Testis (tissue), 3 donors: Measurements from ENCODE around the gene DRICH1. TPM values are rescaled to one million over a fixed set of nuclear protein-coding genes. Genes with fewer than 3 reads are reported as not detected.
"Not testable (repeated sequence)": the region's sequence is repeated elsewhere in the genome, so short reads cannot be mapped to it uniquely, and the experiment has no call there.

Experiments
- DNase-seq: peaks from one replicate; pipeline ENCODE4 v3.0.0-alpha.2; 2019
- H3K27ac ChIP-seq, 2 donors: fragments of 200-600 bp; sonication (generic); one replicate each; pipeline ENCODE4 v1.5.1; 2019
- H3K27me3 ChIP-seq: fragments of 200-600 bp; sonication (generic); one replicate; pipeline ENCODE4 v1.5.1; 2019
- H3K36me3 ChIP-seq: fragments of 200-600 bp; sonication (generic); one replicate; pipeline ENCODE4 v1.5.1; 2017; ENCODE audit warnings: low read depth; ENCODE audit errors: missing control alignments
- H3K4me1 ChIP-seq: fragments of 200-600 bp; sonication (generic); one replicate; pipeline ENCODE4 v1.5.1; 2019
- H3K4me3 ChIP-seq, 2 donors: fragments of 200-600 bp; sonication (generic); one replicate each; pipeline ENCODE4 v1.5.1; 2017 to 2019
- H3K9me3 ChIP-seq: fragments of 200-600 bp; sonication (generic); one replicate; pipeline ENCODE4 v1.5.1; 2017
- CTCF ChIP-seq, 3 experiments: fragments of 450-650 bp in 2 of 3; fragments of 200-600 bp in 1 of 3; sonication (generic) in 1 of 3; IDR thresholded peaks; one replicate each; pipeline ENCODE4 v1.5.1; 2016 to 2019; ENCODE audit warnings: antibody characterized with exemption in 3 of 3, mild to moderate bottlenecking in 2 of 3, moderate library complexity in 1 of 3
- POLR2A ChIP-seq: fragments of 450-650 bp; IDR thresholded peaks from one replicate; pipeline ENCODE4 v1.6.1; 2017; ENCODE audit warnings: antibody characterized with exemption, mild to moderate bottlenecking, moderate library complexity
- WGBS, 2 donors: methylation state at CpG; one replicate each; pipeline ENCODE4 v1.1.5; 2018; 5-methylcytosine and 5-hydroxymethylcytosine counted together
- intact Hi-C: fragments of 100-400 bp; cut with DNase I; formaldehyde crosslinking; loops from one replicate; pipeline ENCODE4 v1.15.1; 2023; ENCODE audit warnings: low total_unique reads
- polyA plus RNA-seq: library from polyadenylated mRNA; stranded (reverse); fragments of 350-450 nt; fragmentation: Illumina TruSeq; extraction: RNeasy Lipid Tissue Mini Kit (QIAGEN cat#74804); gene quantifications from one replicate; pipeline ENCODE4 v1.2.3, GENCODE V29; 2014; ENCODE audit warnings: low read depth, low replicate concordance; ENCODE audit not compliant: insufficient read depth
- total RNA-seq, 2 donors: library from RNA; depleted of rRNA; stranded (reverse); fragments of >200 nt; gene quantifications; one replicate each; pipeline ENCODE4 v1.2.3, GENCODE V29; 2016

DRICH1 gene
- total and polyA plus RNA-seq, 3 donors from 2014 or later, result 16.4 to 68.4 (median 44.2) TPM

- no peaks in the 10 kb centered on the region for H3K4me1 ChIP-seq
- WGBS, 2 donors, result 97 to 100% methylated on average over 5 to 9 of the region's 9 CpGs
- no peak overlapping the region for H3K27ac ChIP-seq
- H3K4me3 ChIP-seq, result no peak overlapping the region
- no peak for DNase-seq
- H3K27me3 ChIP-seq, result no peaks in the 10 kb centered on the region
- TF ChIP-seq POLR2A (no peak), CTCF (IDR thresholded peaks at IDR 0.05) (no peak)
- H3K36me3 ChIP-seq, result no peaks in the 10 kb centered on the region
- intact Hi-C loops, result no loop called here
- H3K9me3 ChIP-seq, result no peaks in the 10 kb centered on the region
These were observed 33.2 kb downstream of the DRICH1 start for GRCh38 chr22:23598805-23599518.

- intact Hi-C loops, result not testable (repeated sequence)
These were observed 34.4 kb downstream of the DRICH1 start for GRCh38 chr22:23597576-23598268.

GRCh38 chr22:23595904-23596303, 36.2 kb downstream of the DRICH1 start:
- H3K9me3 ChIP-seq, intact Hi-C loops, H3K27ac ChIP-seq, H3K4me3 ChIP-seq, H3K27me3 ChIP-seq, H3K36me3 ChIP-seq, DNase-seq, H3K4me1 ChIP-seq: not testable (repeated sequence)
- 59 to 70% methylated on average over 6 of the region's 6 CpGs for WGBS, 2 donors

More at GRCh38 chr22:23597576-23598268, 34.4 kb downstream of the DRICH1 start:
- H3K27ac ChIP-seq, DNase-seq, H3K36me3 ChIP-seq, H3K27me3 ChIP-seq, H3K4me3 ChIP-seq, H3K9me3 ChIP-seq, H3K4me1 ChIP-seq: not testable (repeated sequence)
- WGBS, 2 donors, result 73 to 83% methylated on average over 3 to 6 of the region's 7 CpGs

- no peaks in the 10 kb centered on the region for H3K27me3 ChIP-seq
- DNase-seq, result no peak
- H3K27ac ChIP-seq, result no peak overlapping the region
- no peak overlapping the region for H3K4me3 ChIP-seq
- no peaks in the 10 kb centered on the region for H3K36me3 ChIP-seq
- WGBS, 2 donors, result 87 to 95% methylated on average over 7 of the region's 7 CpGs
- TF ChIP-seq POLR2A (no peak), CTCF (IDR thresholded peaks at IDR 0.05) (no peak)
- no peaks in the 10 kb centered on the region for H3K9me3 ChIP-seq
- intact Hi-C loops, result no loop called here
- H3K4me1 ChIP-seq, result peaks cover 5% of the 10 kb centered on the region
These were observed 40.3 kb downstream of the DRICH1 start for GRCh38 chr22:23591846-23592245.

- no peaks in the 10 kb centered on the region for H3K27me3 ChIP-seq
- H3K36me3 ChIP-seq, result no peaks in the 10 kb centered on the region
- no peaks in the 10 kb centered on the region for H3K9me3 ChIP-seq
- 58 to 68% methylated on average over 11 of the region's 11 CpGs for WGBS, 2 donors
- H3K4me3 ChIP-seq, result no peak overlapping the region
- intact Hi-C loops, result no loop called here
- TF ChIP-seq CTCF (IDR thresholded peaks at IDR 0.05) (peak; percentile 72 to 83 (median 79)), POLR2A (no peak)
- no peak overlapping the region for H3K27ac ChIP-seq
- H3K4me1 ChIP-seq, result peaks cover 5% of the 10 kb centered on the region
- peak; percentile 89 for DNase-seq
These were observed 40.8 kb downstream of the DRICH1 start for GRCh38 chr22:23591201-23591791.
